Amniotic epithelial cell (primary cell): ENCODE measurements around the gene DNAJB6.
A peak's percentile ranks its signal among the peaks of the same experiment; 100 is the strongest.

Experiments
- DNase-seq: peaks from one replicate; pipeline ENCODE4 v3.0.0-alpha.2; 2010; ENCODE audit warnings: low read depth

Gene DNAJB6

DNA sequence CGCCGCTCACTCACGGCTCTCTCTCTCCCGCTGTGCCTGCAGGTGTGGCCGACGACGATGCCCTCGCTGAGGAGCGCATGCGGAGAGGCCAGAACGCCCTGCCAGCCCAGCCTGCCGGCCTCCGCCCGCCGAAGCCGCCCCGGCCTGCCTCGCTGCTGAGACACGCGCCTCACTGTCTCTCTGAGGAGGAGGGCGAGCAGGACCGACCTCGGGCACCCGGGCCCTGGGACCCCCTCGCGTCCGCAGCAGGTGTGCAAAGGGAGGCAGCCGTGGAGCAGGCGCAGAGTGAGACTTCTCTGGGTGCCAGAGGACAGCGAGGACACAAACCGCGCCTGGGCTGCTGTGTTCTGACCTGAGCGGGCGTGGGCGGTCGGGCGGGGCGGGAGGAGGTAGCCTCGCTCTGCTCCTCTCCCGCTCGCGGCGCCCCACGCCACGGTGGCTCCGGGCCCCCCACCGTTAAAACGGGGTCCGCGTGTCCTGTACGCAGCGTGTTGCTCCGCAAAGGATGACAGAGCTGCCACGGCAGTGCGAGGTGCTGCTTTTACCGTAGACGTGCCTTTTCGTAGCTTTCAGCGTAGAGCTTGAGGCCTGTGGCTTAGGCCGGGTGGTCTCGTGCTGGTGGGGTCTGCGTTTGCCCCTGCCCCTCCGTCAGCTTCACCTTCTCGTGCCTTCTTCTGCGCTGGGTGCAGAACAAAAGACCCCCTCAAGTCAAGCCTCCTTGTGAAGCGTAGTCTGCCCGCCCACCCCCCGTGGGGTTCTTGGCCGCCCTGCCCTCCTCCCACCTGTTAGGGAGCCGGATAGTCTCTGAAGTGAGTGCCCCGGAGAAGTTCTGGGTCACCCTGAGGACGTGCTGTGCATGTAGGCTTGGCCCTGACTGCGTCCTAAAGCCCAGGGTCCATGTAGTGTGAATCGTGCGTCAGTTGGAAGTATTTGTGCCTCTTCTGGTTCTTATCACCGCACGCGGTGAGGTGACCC is 73.2 kb downstream of the DNAJB6 start:
- no peak for DNase-seq

DNA sequence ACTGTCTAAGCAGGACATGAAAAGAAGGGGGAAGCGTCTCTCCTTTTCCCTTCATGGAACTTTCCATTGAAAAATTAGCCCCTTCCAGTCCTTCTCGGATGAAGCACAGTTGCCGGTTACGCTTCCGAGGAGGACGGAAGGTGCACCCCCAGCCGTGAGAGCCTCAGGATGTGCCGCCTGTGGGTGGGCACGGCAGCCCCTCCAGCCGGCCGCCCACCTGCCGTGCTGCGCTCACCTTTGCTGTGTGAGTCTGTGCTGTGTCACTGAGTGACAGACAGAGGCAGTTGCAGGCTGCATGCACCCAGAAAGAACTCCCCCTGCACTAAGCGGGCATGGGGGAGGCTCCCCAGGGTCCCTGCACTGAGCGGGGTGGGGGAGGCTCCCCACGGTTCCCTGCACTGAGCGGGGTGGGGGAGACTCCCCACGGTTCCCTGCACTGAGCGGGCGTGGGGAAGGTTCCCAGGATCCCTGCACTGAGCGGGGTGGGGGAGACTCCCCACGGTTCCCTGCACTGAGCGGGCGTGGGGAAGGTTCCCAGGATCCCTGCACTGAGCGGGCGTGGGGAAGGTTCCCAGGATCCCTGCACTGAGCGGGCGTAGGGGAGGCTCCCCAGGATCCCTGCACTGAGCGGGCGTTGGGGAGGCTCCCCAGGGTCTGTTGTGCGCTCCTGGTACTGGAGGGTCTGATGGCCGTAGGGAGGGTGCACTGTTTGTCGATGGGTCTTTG is 74.2 kb downstream of the DNAJB6 start:
- no peak for DNase-seq

GRCh38 chr7:157411580-157411979 is 74.8 kb downstream of the DNAJB6 start:
- peak; percentile 77 for DNase-seq

DNA sequence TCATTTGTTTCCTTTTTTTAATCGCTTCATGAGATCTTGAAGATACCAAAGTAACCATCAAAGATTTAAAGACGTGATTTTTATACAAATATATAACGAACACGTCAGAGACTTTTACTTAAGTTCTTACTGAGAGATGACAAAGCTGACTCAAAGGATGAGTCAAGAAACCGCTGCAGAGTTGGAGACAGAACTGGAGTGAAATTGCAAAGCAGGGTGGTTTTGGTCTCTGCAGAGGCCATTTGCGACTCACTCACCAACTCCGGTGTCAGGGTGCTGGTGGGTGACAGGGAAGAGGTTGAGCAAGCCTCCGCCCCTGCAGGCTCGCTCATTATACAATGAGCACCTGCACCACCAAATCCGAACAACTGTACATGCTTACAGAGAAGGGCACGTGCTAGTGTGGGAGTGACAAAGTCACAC is 75.2 kb downstream of the DNAJB6 start:
- DNase-seq: peak; percentile 89

- no peak for DNase-seq
These were observed 75.8 kb downstream of the DNAJB6 start for GRCh38 chr7:157412491-157413180.

GRCh38 chr7:157413881-157414701 is 77.3 kb downstream of the DNAJB6 start:
- no peak for DNase-seq

DNA sequence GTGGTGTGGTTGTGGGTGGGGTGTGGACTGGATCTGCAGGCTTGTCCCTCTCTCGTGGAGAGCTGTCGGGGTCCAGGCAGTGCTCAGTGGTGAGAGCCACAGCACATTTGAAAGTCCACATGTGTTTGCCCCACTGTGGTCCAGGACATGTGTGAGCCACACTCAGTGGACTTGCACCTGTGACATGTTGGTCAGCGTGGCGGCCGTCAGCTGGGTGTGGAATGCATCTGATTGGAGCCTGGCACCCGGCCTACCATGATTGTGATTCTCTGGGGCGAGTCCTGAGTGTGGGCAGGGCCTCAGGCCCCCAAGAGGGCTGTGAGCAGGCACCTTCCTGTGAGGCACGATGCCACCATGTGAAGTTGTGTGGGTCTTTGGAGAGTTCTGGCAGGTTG is 77.9 kb downstream of the DNAJB6 start:
- no peak for DNase-seq

GRCh38 chr7:157415486-157415885 is 78.7 kb downstream of the DNAJB6 start:
- DNase-seq: no peak

GRCh38 chr7:157416011-157416410 is 79.2 kb downstream of the DNAJB6 start:
- DNase-seq: no peak

DNA sequence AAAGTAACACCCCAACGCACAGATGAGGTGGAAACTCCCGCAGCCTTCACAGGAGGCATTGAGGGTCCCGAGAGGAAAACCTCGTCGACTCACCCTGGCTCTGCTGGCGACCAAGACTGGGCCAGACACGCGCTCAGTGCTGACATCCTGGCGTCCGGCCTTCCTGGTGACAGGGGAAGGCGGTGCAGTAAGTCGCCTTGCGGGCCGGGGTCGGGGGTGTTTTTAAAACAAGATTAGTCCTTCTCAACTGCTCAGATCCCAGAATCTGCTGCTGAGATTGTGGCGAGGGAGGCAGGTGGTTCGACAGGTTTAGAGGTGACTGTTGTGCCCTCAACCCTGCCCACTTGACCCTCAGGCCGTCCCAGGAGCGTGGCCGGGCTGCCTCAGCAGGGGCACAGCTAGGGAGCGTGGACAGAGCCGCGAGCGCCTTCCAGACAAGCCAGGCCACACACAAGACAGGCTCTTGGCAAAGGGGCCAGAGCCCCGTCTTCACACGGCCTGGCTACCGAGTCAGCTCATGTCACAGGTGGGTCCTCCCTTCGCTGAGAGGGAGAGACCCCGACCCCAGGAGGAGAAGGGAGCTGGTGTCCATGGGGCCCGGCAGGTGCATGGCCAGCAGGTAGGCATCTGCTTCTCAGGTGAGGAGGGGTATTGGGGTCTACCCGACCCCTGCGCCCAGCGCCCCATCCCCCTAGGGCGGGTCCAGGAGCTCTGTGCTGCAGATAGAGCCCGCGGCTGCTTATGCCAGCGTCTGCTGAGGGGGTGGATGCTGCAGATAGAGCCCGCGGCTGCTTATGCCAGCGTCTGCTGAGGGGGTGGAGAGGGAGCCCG is 81.6 kb downstream of the DNAJB6 start:
- DNase-seq: no peak

DNA sequence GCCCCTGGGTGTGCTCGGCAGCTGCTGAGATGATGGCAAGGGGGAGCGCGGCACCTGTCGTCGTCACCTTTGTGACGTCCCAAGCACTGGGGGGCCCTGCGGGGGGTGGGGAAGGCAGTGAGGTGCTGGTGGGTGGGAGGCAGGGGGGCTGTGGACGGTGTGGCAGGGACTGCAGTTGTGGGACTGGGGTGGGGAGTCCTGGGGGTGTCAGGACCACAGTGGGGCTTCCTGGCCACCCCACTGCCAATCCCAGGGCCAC is 82.2 kb downstream of the DNAJB6 start:
- no peak for DNase-seq

GRCh38 chr7:157422279-157422678 is 85.5 kb downstream of the DNAJB6 start:
- no peak for DNase-seq

DNA sequence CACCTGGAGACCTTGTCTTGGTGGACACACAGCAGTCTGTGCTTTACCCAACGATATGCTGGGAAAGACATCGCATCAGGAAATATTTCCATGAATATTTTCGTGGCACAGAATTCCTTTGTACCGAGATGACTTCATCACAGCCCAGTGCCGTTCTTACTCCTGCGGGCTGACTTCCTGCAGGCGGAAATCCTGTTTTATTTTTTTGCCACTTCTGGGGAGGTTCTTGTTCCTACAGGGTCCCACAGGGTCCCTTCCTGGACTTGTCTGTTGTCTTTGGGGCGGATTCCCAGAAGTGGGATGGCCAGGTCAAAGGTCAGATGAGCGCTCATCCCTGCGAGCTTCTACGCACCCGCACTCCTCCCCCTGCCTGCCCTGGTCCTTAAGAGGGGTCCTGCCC is 86.5 kb downstream of the DNAJB6 start:
- DNase-seq: peak; percentile 29

- no peak for DNase-seq
These were observed 87.2 kb downstream of the DNAJB6 start for GRCh38 chr7:157423886-157424565.

- DNase-seq: no peak
These were observed 88.4 kb downstream of the DNAJB6 start for GRCh38 chr7:157425137-157425731.

GRCh38 chr7:157425761-157426160 is 89.0 kb downstream of the DNAJB6 start:
- no peak for DNase-seq

DNA sequence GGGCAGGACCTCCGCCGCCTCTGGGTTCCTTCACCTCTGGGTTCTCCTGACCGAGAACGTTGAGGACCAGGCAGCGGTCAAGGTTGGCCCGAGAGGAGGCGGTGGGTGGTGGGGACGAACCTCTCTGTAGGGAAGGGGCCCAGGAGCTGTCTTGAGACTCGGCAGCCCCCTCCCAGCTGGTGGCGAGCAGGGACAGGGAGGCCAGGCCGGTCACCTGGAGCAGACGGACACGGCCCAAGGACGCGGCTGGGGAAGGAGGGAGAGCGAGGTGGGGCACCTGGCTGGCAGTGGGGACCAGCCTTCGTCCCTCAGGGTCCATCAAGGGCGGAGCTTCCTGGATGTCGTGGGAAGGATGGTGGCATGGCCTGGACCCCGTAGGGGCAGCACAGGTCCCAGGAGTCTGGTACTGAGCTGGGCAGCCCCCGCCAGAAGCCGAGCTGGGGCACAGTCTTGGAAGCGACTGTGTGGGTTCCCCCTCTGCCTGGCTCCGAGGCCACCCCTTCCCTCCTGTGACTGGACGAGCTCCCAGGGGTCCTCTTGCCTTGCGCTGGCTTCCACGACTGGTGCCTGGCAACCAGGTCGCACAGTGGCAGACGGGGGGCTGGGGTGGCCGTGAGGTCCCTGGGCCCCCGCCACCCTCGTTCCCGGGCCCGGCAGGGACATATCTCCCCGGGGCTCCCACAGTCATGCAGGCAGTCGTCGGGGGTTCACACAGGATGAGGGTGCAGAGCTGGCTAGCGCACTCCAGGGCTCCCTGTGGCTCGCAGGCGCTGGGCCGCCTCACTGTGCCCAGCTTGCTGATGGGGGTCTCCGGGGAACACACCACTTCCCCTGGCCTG is 89.9 kb downstream of the DNAJB6 start:
- no peak for DNase-seq

- DNase-seq: no peak
These were observed 91.2 kb downstream of the DNAJB6 start for GRCh38 chr7:157427811-157428553.
